GM23248 (cell line): ENCODE results near the gene NAA10. TPM values are rescaled to one million over a fixed set of nuclear protein-coding genes. Genes with fewer than 3 reads are reported as not detected.

Source experiments
- DNase-seq: peaks from one replicate; pipeline ENCODE4 v3.0.0-alpha.2; 2015
- H2AFZ ChIP-seq: fragments of 200-600 bp; sonication (generic); 2 replicates; pipeline ENCODE4 v1.6.1; 2016; ENCODE audit warnings: antibody characterized with exemption
- H3F3A ChIP-seq: fragments of 200-600 bp; sonication (generic); 2 replicates; pipeline ENCODE4 v1.6.1; 2016; ENCODE audit warnings: mild to moderate bottlenecking, antibody characterized with exemption, mixed run types; ENCODE audit not compliant: insufficient read depth
- H3K27ac ChIP-seq: fragments of 200-600 bp; sonication (generic); 2 replicates; pipeline ENCODE4 v1.5.1; 2016; ENCODE audit warnings: mild to moderate bottlenecking
- H3K27me3 ChIP-seq: fragments of 200-600 bp; sonication (generic); replicated peaks from 2 replicates; pipeline ENCODE4 v1.6.1; 2016; ENCODE audit warnings: mild to moderate bottlenecking; ENCODE audit not compliant: insufficient read depth
- H3K36me3 ChIP-seq: fragments of 200-600 bp; sonication (generic); 2 replicates; pipeline ENCODE4 v1.6.1; 2016; ENCODE audit warnings: low read depth, mild to moderate bottlenecking
- H3K4me1 ChIP-seq: fragments of 200-600 bp; sonication (generic); 2 replicates; pipeline ENCODE4 v1.6.1; 2016; ENCODE audit warnings: mild to moderate bottlenecking; ENCODE audit not compliant: insufficient read depth
- H3K4me2 ChIP-seq: fragments of 200-600 bp; sonication (generic); one replicate; pipeline ENCODE4 v1.6.1; 2016; ENCODE audit warnings: mild to moderate bottlenecking; ENCODE audit not compliant: unreplicated experiment
- H3K4me3 ChIP-seq: fragments of 200-600 bp; sonication (generic); 2 replicates; pipeline ENCODE4 v1.5.1; 2016; ENCODE audit warnings: mild to moderate bottlenecking
- H3K79me2 ChIP-seq: fragments of 200-600 bp; sonication (generic); 2 replicates; pipeline ENCODE4 v1.6.1; 2016; ENCODE audit warnings: mild to moderate bottlenecking; ENCODE audit not compliant: insufficient read depth
- H3K9ac ChIP-seq: fragments of 200-600 bp; sonication (generic); 2 replicates; pipeline ENCODE4 v1.6.1; 2016; ENCODE audit warnings: mild to moderate bottlenecking
- H3K9me2 ChIP-seq: fragments of 200-600 bp; sonication (generic); 2 replicates; pipeline ENCODE4 v1.6.1; 2016; ENCODE audit warnings: mixed run types, mild to moderate bottlenecking, moderate library complexity; ENCODE audit not compliant: insufficient read depth
- H3K9me3 ChIP-seq: fragments of 200-600 bp; sonication (generic); one replicate; pipeline ENCODE4 v1.6.1; 2017; ENCODE audit warnings: low read depth
- H4K20me1 ChIP-seq: fragments of 200-600 bp; sonication (generic); 2 replicates; pipeline ENCODE4 v1.6.0; 2016; ENCODE audit not compliant: insufficient read depth
- EZH2 ChIP-seq: fragments of 200-600 bp; sonication (generic); IDR thresholded peaks from 2 replicates; pipeline ENCODE4 v1.6.1; 2018; ENCODE audit warnings: antibody characterized with exemption, mild to moderate bottlenecking; ENCODE audit not compliant: insufficient read depth, poor library complexity, severe bottlenecking
- EZH2phosphoT487 ChIP-seq: fragments of 200-600 bp; sonication (generic); IDR thresholded peaks from 2 replicates; pipeline ENCODE4 v1.6.1; 2018; ENCODE audit warnings: antibody characterized with exemption, moderate library complexity, mild to moderate bottlenecking, low read depth; ENCODE audit not compliant: insufficient read depth
- WGBS, 2 experiments: methylation state at CpG; one replicate each; pipeline ENCODE4 v1.1.6; 2015 to 2017; ENCODE audit warnings: low lambda C conversion rate in 2 of 2, low coverage in 1 of 2; ENCODE audit errors: missing lambda C conversion rate in 2 of 2; 5-methylcytosine and 5-hydroxymethylcytosine counted together
- in situ Hi-C: fragments of 300-500 bp; cut with MboI; formaldehyde crosslinking; loops from 2 replicates; pipeline ENCODE4 v1.15.0; 2020
- microRNA-seq: library from miRNA; unstranded; fragments of <30 nt; microRNA quantifications from one replicate; pipeline ENCODE4, GENCODE V29; 2016; ENCODE audit warnings: borderline number of aligned reads
- polyA plus RNA-seq: library from polyadenylated mRNA; unstranded; fragments of >200 nt; fragmentation: Nextera tagmentation; extraction: Ambion mirVana; gene quantifications from 2 replicates; pipeline ENCODE4 v1.2.1, GENCODE V29; 2016
- small RNA-seq: library from RNA; depleted of rRNA; stranded (forward); fragments of <200 nt; gene quantifications from one replicate; pipeline ENCODE3, GENCODE V24; 2014; ENCODE audit warnings: low read depth, low replicate concordance
- total RNA-seq: library from RNA; depleted of rRNA; stranded (reverse); fragments of >200 nt; shearing (Covaris generic); gene quantifications from 2 replicates; pipeline ENCODE4 v1.2.3, GENCODE V29; 2014; rRNA removed

NAA10 gene
- total and polyA plus RNA-seq, 2 experiments from 2014 or later: 154 to 166 TPM

- in situ Hi-C loops: no loop called here
- Histone ChIP-seq H3K9me3 (no peaks in the 10 kb centered on the region), H3K9ac (no peak overlapping the region), H3K27ac (no peak overlapping the region), H3K36me3 (no peaks in the 10 kb centered on the region), H4K20me1 (no peaks in the 10 kb centered on the region), H2AFZ (no peak overlapping the region), H3F3A (no peaks in the 10 kb centered on the region), H3K27me3 (no peaks in the 10 kb centered on the region; the same call in 1 of the 2 replicates), H3K9me2 (no peaks in the 10 kb centered on the region), H3K4me1 (no peaks in the 10 kb centered on the region), H3K4me3 (no peak overlapping the region), H3K79me2 (no peaks in the 10 kb centered on the region), H3K4me2 (no peak overlapping the region)
- no peak for DNase-seq
- TF ChIP-seq EZH2: no peak
- WGBS, 2 experiments: 0% methylated on average over 4 to 6 of the region's 6 CpGs
Measured at GRCh38 chrX:153880440-153880815, 54.4 kb downstream of the NAA10 start.

- 12 to 49% methylated on average over 6 to 9 of the region's 12 CpGs for WGBS, 2 experiments
- Histone ChIP-seq H3K27me3 (no peaks in the 10 kb centered on the region; the same call in 1 of the 2 replicates), H3K9me3 (no peaks in the 10 kb centered on the region), H3K79me2 (no peaks in the 10 kb centered on the region), H4K20me1 (no peaks in the 10 kb centered on the region), H3K36me3 (no peaks in the 10 kb centered on the region), H3K27ac (no peak overlapping the region), H3K4me2 (no peak overlapping the region), H3K4me3 (no peak overlapping the region), H3F3A (no peaks in the 10 kb centered on the region), H3K4me1 (no peaks in the 10 kb centered on the region), H2AFZ (no peak overlapping the region), H3K9ac (no peak overlapping the region), H3K9me2 (no peaks in the 10 kb centered on the region)
- DNase-seq: no peak
- TF ChIP-seq EZH2phosphoT487 (no peak), EZH2 (no peak)
- in situ Hi-C loops: no loop called here
Measured at GRCh38 chrX:153879741-153880439, 54.9 kb downstream of the NAA10 start.

Small RNA genes within 50 kb of the gene (microRNA-seq; reads per million reads assigned to microRNA genes)
- gene MIR3202-1 (not detected), gene MIR3202-2 (not detected)

Small RNA genes within 50 kb of the gene (small RNA-seq; reads per million reads assigned to genes)
- gene MIR3202-1: not detected

Other genes with a start within 250 kb of the NAA10 start
- 11.7 and 12.5 TPM in 2 replicates for gene SLC6A8, start 247.1 kb downstream of the NAA10 start, total RNA-seq
- 1.8 and 1.9 TPM in 2 replicates for gene SLC6A8, start 247.1 kb downstream of the NAA10 start, polyA plus RNA-seq
- 180 and 187 TPM in 2 replicates for gene BCAP31, start 210.7 kb downstream of the NAA10 start, total RNA-seq
- gene BCAP31, start 210.7 kb downstream of the NAA10 start, polyA plus RNA-seq: 317 and 326 TPM in 2 replicates
- gene ABCD1, start 210.2 kb downstream of the NAA10 start, total RNA-seq: 24.4 and 24.9 TPM in 2 replicates
- gene ABCD1, start 210.2 kb downstream of the NAA10 start, polyA plus RNA-seq: 9.5 and 9.8 TPM in 2 replicates
- 12.5 and 13.5 TPM in 2 replicates for gene PLXNB3, start 170.8 kb downstream of the NAA10 start, total RNA-seq
- 7.1 and 8.8 TPM in 2 replicates for gene PLXNB3, start 170.8 kb downstream of the NAA10 start, polyA plus RNA-seq
- 0.86 TPM in 1 of 2 replicates, not detected in the other for gene SRPK3, start 154.0 kb downstream of the NAA10 start, total RNA-seq
- 0.53 and 1.1 TPM in 2 replicates for gene SRPK3, start 154.0 kb downstream of the NAA10 start, polyA plus RNA-seq
- gene IDH3G, start 140.7 kb downstream of the NAA10 start, total RNA-seq: 79.5 and 88.2 TPM in 2 replicates
- 76.1 and 83.2 TPM in 2 replicates for gene IDH3G, start 140.7 kb downstream of the NAA10 start, polyA plus RNA-seq
- 225 and 295 TPM in 2 replicates for gene SSR4, start 140.4 kb downstream of the NAA10 start, total RNA-seq
- 568 TPM in 2 replicates for gene SSR4, start 140.4 kb downstream of the NAA10 start, polyA plus RNA-seq
- 1.5 TPM in 1 of 2 replicates, not detected in the other for gene PDZD4, start 104.5 kb downstream of the NAA10 start, total RNA-seq
- gene PDZD4, start 104.5 kb downstream of the NAA10 start, polyA plus RNA-seq: not detected in 2 replicates
- gene L1CAM, start 48.9 kb downstream of the NAA10 start, total RNA-seq: 1.9 TPM in 1 of 2 replicates, not detected in the other
- 0.34 and 0.38 TPM in 2 replicates for gene L1CAM, start 48.9 kb downstream of the NAA10 start, polyA plus RNA-seq
- not detected in 2 replicates for gene AVPR2, start 30.4 kb downstream of the NAA10 start, total RNA-seq
- not detected in 2 replicates for gene AVPR2, start 30.4 kb downstream of the NAA10 start, polyA plus RNA-seq
- gene ARHGAP4, start 8.8 kb downstream of the NAA10 start, total RNA-seq: 2.8 TPM in 1 of 2 replicates, not detected in the other
- gene ARHGAP4, start 8.8 kb downstream of the NAA10 start, polyA plus RNA-seq: 0.43 and 0.45 TPM in 2 replicates
- gene RENBP, start 9.6 kb upstream of the NAA10 start, total RNA-seq: 0.11 TPM in 1 of 2 replicates, not detected in the other
- not detected in 2 replicates for gene RENBP, start 9.6 kb upstream of the NAA10 start, polyA plus RNA-seq
- gene HCFC1, start 36.8 kb upstream of the NAA10 start, total RNA-seq: 24.0 and 26.4 TPM in 2 replicates
- gene HCFC1, start 36.8 kb upstream of the NAA10 start, polyA plus RNA-seq: 12.5 and 12.6 TPM in 2 replicates
- 7.6 and 9.9 TPM in 2 replicates for gene TMEM187, start 37.7 kb upstream of the NAA10 start, total RNA-seq
- gene TMEM187, start 37.7 kb upstream of the NAA10 start, polyA plus RNA-seq: 8.5 and 10.0 TPM in 2 replicates
- gene IRAK1, start 84.9 kb upstream of the NAA10 start, total RNA-seq: 45.3 and 54.7 TPM in 2 replicates
- gene IRAK1, start 84.9 kb upstream of the NAA10 start, polyA plus RNA-seq: 58.7 and 58.8 TPM in 2 replicates
- 16.5 and 16.7 TPM in 2 replicates for gene MECP2, start 162.7 kb upstream of the NAA10 start, total RNA-seq
- gene MECP2, start 162.7 kb upstream of the NAA10 start, polyA plus RNA-seq: 10.3 and 13.0 TPM in 2 replicates
- gene OPN1LW, start 209.2 kb upstream of the NAA10 start, total RNA-seq: not detected in 2 replicates
- not detected in 2 replicates for gene OPN1LW, start 209.2 kb upstream of the NAA10 start, polyA plus RNA-seq
- not detected in 2 replicates for gene OPN1MW, start 247.6 kb upstream of the NAA10 start, total RNA-seq
- gene OPN1MW, start 247.6 kb upstream of the NAA10 start, polyA plus RNA-seq: not detected in 2 replicates